Stomach smooth muscle (tissue), 2 donors: ENCODE results near the gene CDH4.
A peak's percentile ranks its signal among the peaks of the same experiment; 100 is the strongest.

Experiments
- H3K27ac ChIP-seq: one replicate; pipeline ENCODE4 v1.7.0; 2013; ENCODE audit warnings: mild to moderate bottlenecking, low read length, inconsistent platforms
- H3K27me3 ChIP-seq, 2 donors: one replicate each; pipeline ENCODE4 v1.7.0; 2013; ENCODE audit warnings: low read length in 2 of 2; ENCODE audit not compliant: insufficient read depth in 2 of 2, control insufficient read depth in 1 of 2
- H3K36me3 ChIP-seq, 2 donors: one replicate each; pipeline ENCODE4 v1.7.0; 2013; ENCODE audit warnings: low read length in 2 of 2; ENCODE audit not compliant: control insufficient read depth in 2 of 2, insufficient read depth in 2 of 2
- H3K4me1 ChIP-seq: one replicate; pipeline ENCODE4 v1.7.0; 2013; ENCODE audit warnings: low read length; ENCODE audit not compliant: control insufficient read depth, insufficient read depth
- H3K4me3 ChIP-seq, 2 donors: one replicate each; pipeline ENCODE4 v1.7.0; 2013; ENCODE audit warnings: low read length in 2 of 2
- H3K9ac ChIP-seq, 2 donors: one replicate each; pipeline ENCODE4 v1.7.0; 2013; ENCODE audit warnings: low read length in 2 of 2, mild to moderate bottlenecking in 1 of 2
- H3K9me3 ChIP-seq, 2 donors: one replicate each; pipeline ENCODE4 v1.7.0; 2013; ENCODE audit warnings: low read length in 2 of 2; ENCODE audit not compliant: control insufficient read depth in 2 of 2
- donor health status: healthy.
- donor health status: Pancreatic carcinoma.

Gene CDH4

DNA sequence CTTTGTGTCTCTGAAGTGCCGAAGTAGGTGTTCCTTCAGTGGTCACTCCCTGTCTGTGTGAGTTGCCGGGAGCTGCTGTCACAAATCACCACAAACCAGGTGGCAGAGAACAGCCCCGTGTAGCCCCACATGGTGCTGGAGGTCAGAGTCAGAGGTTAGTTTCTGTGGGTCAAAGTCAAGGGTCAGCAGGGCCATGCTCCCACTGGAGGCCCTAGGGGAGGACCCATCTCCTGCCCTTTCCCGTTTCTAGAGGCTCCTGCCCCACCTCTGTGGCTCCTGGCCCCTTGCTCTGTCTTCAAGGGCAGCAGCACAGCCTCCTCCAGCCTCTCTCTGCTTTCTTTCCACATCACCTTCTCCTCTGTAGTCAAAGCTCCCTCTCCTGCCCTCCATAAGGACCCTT lies 549.4 kb downstream of the CDH4 start:
- no peak overlapping the region for H3K27ac ChIP-seq
- H3K9me3 ChIP-seq = no peaks in the 10 kb centered on the region
- H3K4me3 ChIP-seq = no peak overlapping the region
- peaks cover 15% of the 10 kb centered on the region for H3K4me1 ChIP-seq
- no peaks in the 10 kb centered on the region for H3K36me3 ChIP-seq
- no peak overlapping the region for H3K9ac ChIP-seq
- peaks cover 0 to 4% of the 10 kb centered on the region in 2 donors for H3K27me3 ChIP-seq

GRCh38 chr20:61801857-61802442 lies 549.9 kb downstream of the CDH4 start:
- no peak overlapping the region for H3K9ac ChIP-seq
- H3K9me3 ChIP-seq = no peaks in the 10 kb centered on the region
- H3K27me3 ChIP-seq = peaks cover 0 to 4% of the 10 kb centered on the region in 2 donors
- no peak overlapping the region for H3K27ac ChIP-seq
- peaks cover 15% of the 10 kb centered on the region for H3K4me1 ChIP-seq
- no peak overlapping the region for H3K4me3 ChIP-seq
- H3K36me3 ChIP-seq = no peaks in the 10 kb centered on the region

DNA sequence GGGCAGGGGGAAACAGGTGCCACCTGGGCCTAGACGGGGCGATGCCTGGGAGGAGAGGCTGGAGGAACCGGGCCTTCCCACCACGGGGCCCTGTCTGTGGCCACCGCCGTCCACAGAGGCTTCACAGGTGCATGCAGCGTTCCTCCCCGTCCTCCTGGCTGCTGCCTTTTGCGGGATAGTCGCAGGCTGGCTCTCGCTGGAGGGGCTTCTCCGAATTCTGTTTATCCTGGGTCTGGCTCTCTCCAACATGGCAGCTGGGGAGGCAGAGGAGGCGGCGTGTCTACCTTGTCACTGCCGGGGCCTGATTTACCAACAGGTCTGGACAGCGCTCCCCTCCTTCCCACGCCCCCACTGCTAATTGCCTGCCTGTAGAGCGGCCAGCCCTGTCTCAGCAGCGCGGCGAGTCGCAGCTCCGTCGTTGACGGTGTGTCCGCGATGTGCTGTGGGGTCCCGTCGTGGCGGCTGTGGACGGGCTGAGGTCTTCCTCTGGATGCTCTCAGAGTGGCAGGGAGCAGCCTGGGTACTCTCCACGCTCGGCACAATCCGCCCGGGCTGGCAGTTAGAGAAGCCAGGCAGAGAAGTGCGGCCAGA lies 550.8 kb downstream of the CDH4 start:
- H3K4me1 ChIP-seq = peaks cover 15% of the 10 kb centered on the region
- peaks cover 0 to 7% of the 10 kb centered on the region in 2 donors for H3K27me3 ChIP-seq
- peak overlapping the region; percentile 41 for H3K27ac ChIP-seq
- no peaks in the 10 kb centered on the region for H3K9me3 ChIP-seq
- H3K9ac ChIP-seq = peak overlapping the region in 1 of 2 donors; percentile 13
- H3K4me3 ChIP-seq = peak overlapping the region in 1 of 2 donors; percentile 68
- H3K36me3 ChIP-seq = no peaks in the 10 kb centered on the region

DNA sequence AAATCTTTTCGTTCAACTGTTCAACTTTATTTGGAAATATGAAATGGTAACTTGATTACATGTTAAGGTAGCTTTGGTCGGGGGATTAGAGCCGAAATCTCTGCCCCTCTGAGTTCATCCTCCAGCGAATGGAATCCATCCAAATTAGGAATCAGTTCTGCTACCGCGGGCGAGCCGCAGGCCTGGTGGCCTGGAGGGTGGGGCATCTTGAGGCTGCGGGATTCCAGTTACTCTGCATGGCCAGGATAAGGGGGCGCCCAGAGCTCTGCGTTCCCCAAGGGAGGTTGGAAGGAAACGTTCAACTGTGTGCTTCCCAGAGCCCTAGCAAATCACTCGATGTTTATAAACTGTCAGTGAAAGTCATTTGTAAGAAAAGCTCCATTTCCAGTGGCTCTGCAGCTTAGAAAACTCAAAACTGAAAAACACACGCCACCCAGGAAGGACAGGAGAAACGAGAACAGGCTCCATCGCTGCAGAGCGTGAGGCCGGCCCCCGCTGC lies 551.4 kb downstream of the CDH4 start:
- peak overlapping the region; percentile 41 for H3K27ac ChIP-seq
- H3K9me3 ChIP-seq = no peaks in the 10 kb centered on the region
- H3K27me3 ChIP-seq = peaks cover 0 to 7% of the 10 kb centered on the region in 2 donors
- peak overlapping the region; percentile 67 to 68 for H3K4me3 ChIP-seq
- peaks cover 17% of the 10 kb centered on the region for H3K4me1 ChIP-seq
- peak overlapping the region; percentile 47 to 57 for H3K9ac ChIP-seq
- no peaks in the 10 kb centered on the region for H3K36me3 ChIP-seq

- peaks cover 19% of the 10 kb centered on the region for H3K4me1 ChIP-seq
- peaks cover 0 to 7% of the 10 kb centered on the region in 2 donors for H3K27me3 ChIP-seq
- peak overlapping the region; percentile 67 to 68 for H3K4me3 ChIP-seq
- H3K9me3 ChIP-seq = no peaks in the 10 kb centered on the region
- peak overlapping the region; percentile 51 to 57 for H3K9ac ChIP-seq
- H3K27ac ChIP-seq = no peak overlapping the region
- no peaks in the 10 kb centered on the region for H3K36me3 ChIP-seq
Measured at GRCh38 chr20:61803915-61804751, 552.1 kb downstream of the CDH4 start.

DNA sequence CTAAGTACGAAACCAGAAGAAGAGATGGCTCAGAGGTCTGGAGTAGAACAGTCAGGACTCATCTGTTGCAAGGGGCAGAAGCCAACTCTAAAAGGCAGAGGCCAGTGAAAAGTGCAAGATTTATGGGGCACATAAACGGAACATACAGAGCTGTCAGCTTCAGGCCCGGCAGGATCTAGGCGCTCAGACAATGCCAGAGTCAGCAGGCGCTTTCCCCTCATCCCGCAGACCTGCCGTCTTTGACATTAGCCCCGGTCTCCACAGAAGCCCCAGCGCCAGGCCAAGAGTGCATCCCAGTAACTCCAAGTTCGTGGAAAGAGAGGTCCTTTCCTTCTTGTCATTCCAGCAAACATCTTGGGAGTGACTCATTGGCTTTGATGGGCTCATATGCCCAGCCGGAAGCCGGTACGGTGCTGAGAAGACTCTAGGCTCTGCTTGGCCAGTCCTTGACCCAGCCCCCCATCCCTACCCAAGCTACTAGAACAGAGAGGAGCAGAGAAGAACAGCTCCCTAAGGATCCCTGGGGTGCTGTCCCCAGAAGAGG lies 552.8 kb downstream of the CDH4 start:
- Histone ChIP-seq H3K36me3 (no peaks in the 10 kb centered on the region), H3K9ac (no peak overlapping the region), H3K27me3 (peaks cover 0 to 7% of the 10 kb centered on the region in 2 donors), H3K4me3 (no peak overlapping the region), H3K27ac (no peak overlapping the region), H3K9me3 (no peaks in the 10 kb centered on the region), H3K4me1 (peaks cover 19% of the 10 kb centered on the region)

DNA sequence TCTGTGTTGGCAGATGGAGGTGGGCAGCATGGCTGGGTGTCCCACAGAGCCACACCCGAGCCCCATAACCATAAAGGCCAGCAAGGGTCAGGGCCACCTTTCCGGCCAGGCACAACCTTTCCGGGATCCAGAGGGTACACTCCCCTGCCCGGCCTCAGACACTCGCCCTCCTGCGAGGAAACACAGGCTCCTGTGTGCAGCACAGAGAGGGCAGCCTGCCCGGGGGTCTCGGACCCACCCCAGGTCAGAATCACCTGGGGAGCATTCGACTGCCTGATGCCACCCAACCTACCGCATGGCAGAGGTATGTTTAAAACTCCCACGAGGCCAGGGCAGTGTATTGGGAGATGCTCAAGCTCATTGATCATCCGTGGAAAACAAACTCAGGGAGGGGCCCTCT lies 553.3 kb downstream of the CDH4 start:
- H3K27me3 ChIP-seq = peaks cover 0 to 7% of the 10 kb centered on the region in 2 donors

GRCh38 chr20:61805781-61806180 lies 553.7 kb downstream of the CDH4 start:
- peaks cover 0 to 7% of the 10 kb centered on the region in 2 donors for H3K27me3 ChIP-seq

More for the DNA sequence above, 553.3 kb downstream of the CDH4 start:
- H3K4me1 ChIP-seq = peaks cover 19% of the 10 kb centered on the region
- H3K4me3 ChIP-seq = no peak overlapping the region
- no peaks in the 10 kb centered on the region for H3K9me3 ChIP-seq
- H3K9ac ChIP-seq = no peak overlapping the region
- no peaks in the 10 kb centered on the region for H3K36me3 ChIP-seq
- no peak overlapping the region for H3K27ac ChIP-seq

GRCh38 chr20:61806314-61806713 lies 554.3 kb downstream of the CDH4 start:
- Histone ChIP-seq H3K9ac (no peak overlapping the region), H3K9me3 (no peaks in the 10 kb centered on the region), H3K27me3 (peaks cover 0 to 7% of the 10 kb centered on the region in 2 donors), H3K4me1 (peaks cover 19% of the 10 kb centered on the region), H3K36me3 (no peaks in the 10 kb centered on the region), H3K4me3 (no peak overlapping the region), H3K27ac (no peak overlapping the region)

More at GRCh38 chr20:61805781-61806180, 553.7 kb downstream of the CDH4 start:
- Histone ChIP-seq H3K9ac (no peak overlapping the region), H3K4me1 (peaks cover 19% of the 10 kb centered on the region), H3K4me3 (no peak overlapping the region), H3K27ac (no peak overlapping the region), H3K36me3 (no peaks in the 10 kb centered on the region), H3K9me3 (no peaks in the 10 kb centered on the region)

DNA sequence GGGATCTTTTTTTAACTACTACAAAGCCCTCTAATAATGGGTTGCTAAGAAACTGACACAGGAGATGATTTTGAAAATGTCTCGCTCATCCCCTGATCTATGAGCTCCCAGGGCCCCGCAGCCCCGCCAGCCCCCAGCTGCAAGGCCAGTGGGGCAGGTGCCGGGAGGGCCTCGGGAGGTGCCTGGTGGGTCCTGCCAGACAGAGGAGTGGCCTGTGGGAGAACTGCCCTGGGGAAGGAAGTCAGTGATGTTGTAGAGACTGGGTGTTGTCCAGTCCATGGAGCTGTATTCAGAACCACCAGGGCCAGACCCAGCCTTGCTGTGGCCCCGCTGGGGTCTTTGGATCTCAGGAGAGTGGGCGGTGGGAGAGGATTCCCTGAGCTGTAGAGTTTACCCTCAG lies 554.9 kb downstream of the CDH4 start:
- Histone ChIP-seq H3K27me3 (peaks cover 0 to 7% of the 10 kb centered on the region in 2 donors), H3K4me1 (peaks cover 19% of the 10 kb centered on the region), H3K9ac (no peak overlapping the region)

More for the DNA sequence above, 554.9 kb downstream of the CDH4 start:
- no peaks in the 10 kb centered on the region for H3K36me3 ChIP-seq
- H3K4me3 ChIP-seq = no peak overlapping the region
- no peak overlapping the region for H3K27ac ChIP-seq
- no peaks in the 10 kb centered on the region for H3K9me3 ChIP-seq
